Measurements from ENCODE around the gene ADAP2.
"Not testable (repeated sequence)": the region's sequence is repeated elsewhere in the genome, so short reads cannot be mapped to it uniquely, and the experiment has no call there.

Gene ADAP2

DNA sequence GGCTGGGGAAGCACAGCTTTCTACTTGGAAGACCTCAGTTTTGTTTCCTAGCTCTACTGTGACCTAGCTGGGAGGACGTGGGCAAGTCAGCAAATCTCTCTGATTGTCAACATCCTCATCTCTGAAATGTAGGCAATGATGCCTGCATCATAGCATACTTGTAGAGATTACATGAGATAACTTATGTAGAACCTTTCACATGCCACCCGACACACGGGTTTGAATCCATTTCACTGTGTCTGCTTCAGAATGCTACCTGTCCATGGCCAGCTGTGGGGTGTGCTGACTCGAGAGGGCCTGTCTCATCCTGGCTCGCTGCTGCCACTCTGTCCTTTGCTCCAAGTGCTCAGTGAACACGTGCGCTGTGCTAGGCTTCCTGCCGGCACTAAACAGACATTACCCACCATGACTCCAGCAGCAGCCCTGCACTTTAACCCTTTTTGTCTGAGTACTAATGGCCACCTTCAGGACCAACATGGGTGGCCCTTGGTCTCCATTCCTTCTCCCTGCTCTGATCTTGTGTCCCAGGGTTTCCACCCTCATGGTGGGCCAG lies 7.4 kb downstream of the ADAP2 start:
- FAIRE-seq (no peak), DNase-seq (ENCODE audit: extremely low spot score, insufficient read length, low read depth) (no peak)

DNA sequence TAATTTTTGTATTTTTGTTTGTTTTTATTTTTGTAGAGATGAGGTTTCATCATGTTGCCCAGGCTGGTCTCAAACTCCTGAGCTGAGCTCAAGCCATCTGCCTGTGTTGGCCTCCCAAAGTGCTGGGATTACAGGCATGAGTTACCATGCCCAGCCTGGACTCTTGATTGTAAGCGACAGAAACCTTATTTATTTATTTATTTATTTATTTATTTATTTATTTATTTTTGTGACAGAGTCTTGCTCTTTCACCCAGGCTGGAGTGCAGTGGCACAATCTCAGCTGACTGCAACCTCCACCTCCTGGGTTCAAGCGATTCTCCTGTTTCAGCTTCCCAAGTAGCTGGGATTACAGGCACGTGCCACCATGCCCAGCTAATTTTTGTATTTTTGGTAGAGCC lies 8.1 kb downstream of the ADAP2 start:
- DNase-seq (ENCODE audit: extremely low spot score, insufficient read length, low read depth); FAIRE-seq: not testable (repeated sequence)

- FAIRE-seq = no peak
- no peak for DNase-seq (ENCODE audit: extremely low spot score, insufficient read length, low read depth)
Measured at GRCh38 chr17:30930495-30930894, 8.8 kb downstream of the ADAP2 start.

GRCh38 chr17:30931582-30931981 lies 9.8 kb downstream of the ADAP2 start:
- FAIRE-seq; DNase-seq (ENCODE audit: extremely low spot score, insufficient read length, low read depth): not testable (repeated sequence)

GRCh38 chr17:30933966-30934365 lies 12.2 kb downstream of the ADAP2 start:
- DNase-seq (ENCODE audit: extremely low spot score, insufficient read length, low read depth) (no peak), FAIRE-seq (no peak)

- DNase-seq (ENCODE audit: extremely low spot score, insufficient read length, low read depth) (no peak), FAIRE-seq (peak; percentile 76)
Measured at GRCh38 chr17:30939051-30939689, 17.4 kb downstream of the ADAP2 start.

DNA sequence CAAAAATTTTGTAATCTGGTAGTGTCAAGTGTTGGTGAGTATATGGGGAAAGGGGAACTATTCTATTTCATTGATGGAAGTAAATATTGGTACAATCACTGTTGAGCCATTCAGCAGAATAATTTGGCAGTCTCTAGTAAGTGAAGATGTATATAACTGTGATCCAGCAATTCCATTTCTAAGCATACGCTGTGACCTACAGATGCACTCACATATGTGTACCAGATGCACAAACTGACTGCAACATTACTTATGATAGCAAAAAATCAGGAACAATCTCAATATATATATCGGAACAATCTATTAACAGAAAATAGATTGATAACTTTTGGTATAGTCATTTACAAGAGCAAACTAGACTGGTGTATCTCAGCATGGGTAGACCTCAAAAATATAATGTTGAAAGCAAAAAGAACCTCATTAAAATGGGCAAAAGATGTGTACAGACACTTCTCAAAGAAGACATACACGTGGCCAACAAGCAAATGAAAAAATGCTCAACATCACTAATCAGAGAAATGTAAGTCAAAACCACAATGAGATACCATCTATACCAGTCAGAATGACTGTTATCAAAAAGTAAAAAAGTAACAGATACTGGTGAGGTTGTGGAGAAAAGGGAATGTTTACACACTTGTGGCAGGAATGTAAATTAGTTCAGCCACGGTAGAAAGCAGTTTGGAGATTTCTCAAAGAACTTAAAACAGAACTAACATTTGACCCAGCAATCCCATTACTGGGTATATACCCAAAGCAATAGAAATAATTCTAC lies 20.7 kb downstream of the ADAP2 start:
- DNase-seq (ENCODE audit: extremely low spot score, insufficient read length, low read depth) = no peak

GRCh38 chr17:30947796-30948195 lies 26.1 kb downstream of the ADAP2 start:
- DNase-seq (ENCODE audit: extremely low spot score, insufficient read length, low read depth) = no peak
- FAIRE-seq = no peak

More for the DNA sequence above, 20.7 kb downstream of the ADAP2 start:
- FAIRE-seq = no peak

DNA sequence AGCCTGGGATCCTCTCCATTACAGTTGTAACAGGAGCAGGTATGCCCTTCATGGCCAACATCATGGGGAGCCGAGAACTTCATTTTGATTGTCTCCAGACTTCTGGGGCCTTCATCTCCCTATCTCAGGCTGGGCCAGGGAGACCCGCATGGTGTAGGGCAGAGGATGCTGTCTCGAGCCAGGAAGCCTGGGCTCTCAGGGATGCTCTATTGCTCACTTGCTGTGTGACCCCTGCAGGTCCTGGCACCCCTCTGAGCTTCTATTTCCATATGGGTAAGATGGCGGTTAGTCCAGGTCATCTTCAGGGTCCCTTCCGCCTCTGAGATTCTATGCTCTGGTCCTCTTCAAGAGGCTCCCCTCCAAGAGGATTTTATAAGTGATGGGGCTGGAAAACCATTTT lies 28.4 kb downstream of the ADAP2 start:
- no peak for DNase-seq (ENCODE audit: extremely low spot score, insufficient read length, low read depth)
- FAIRE-seq = no peak

GRCh38 chr17:30950669-30951399 lies 29.1 kb downstream of the ADAP2 start:
- FAIRE-seq = no peak
- DNase-seq (ENCODE audit: extremely low spot score, insufficient read length, low read depth) = no peak

GRCh38 chr17:30952638-30953393 lies 31.1 kb downstream of the ADAP2 start:
- DNase-seq (ENCODE audit: extremely low spot score, insufficient read length, low read depth) (no peak), FAIRE-seq (peak; percentile 42)

- no peak for DNase-seq (ENCODE audit: extremely low spot score, insufficient read length, low read depth)
- FAIRE-seq = no peak
Measured at GRCh38 chr17:30954046-30954830, 32.5 kb downstream of the ADAP2 start.

GRCh38 chr17:30956764-30957374 lies 35.1 kb downstream of the ADAP2 start:
- DNase-seq (ENCODE audit: extremely low spot score, insufficient read length, low read depth) (no peak), FAIRE-seq (no peak)

DNA sequence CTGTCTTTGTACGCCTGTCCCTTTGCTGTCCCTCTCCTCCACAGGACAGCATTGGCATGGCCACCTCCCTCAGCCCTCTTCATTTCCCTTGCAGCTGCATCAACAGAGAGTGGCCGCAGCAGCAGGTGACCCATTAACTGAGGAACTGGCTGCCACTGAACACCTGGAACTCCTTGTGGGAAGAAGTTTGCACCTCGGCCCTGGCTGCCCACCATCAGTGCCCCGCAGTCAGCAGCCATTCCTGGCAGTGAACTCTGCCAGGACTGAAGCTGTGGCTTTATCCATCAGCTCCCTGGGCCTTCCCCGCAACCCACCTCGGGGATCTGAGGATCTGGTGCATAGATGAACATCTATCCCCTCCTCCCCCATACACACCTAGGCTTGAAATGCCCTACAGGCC lies 36.0 kb downstream of the ADAP2 start:
- DNase-seq (ENCODE audit: extremely low spot score, insufficient read length, low read depth) (no peak), FAIRE-seq (no peak)

DNA sequence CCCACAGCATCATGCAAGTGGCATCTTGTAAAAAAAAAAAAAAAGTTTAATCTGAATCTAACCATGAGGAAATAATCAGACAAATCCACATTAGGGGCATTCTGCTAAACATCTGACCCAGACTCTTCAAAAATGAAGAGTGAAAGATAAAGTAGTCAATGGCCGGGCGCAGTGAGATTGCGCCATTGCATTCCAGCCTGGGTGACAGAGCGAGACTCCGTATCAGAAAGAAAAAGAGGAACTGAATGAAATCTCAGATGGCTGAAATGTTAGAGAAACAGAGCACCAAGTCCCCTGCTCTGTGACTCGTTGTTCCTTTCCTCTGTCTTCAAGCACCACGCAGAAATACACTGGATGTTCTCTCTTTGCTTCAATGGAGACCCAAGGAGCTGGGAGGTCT lies 36.4 kb downstream of the ADAP2 start:
- no peak for DNase-seq (ENCODE audit: extremely low spot score, insufficient read length, low read depth)
- FAIRE-seq = peak; percentile 77

GRCh38 chr17:30961209-30962188 lies 39.8 kb downstream of the ADAP2 start:
- DNase-seq (ENCODE audit: extremely low spot score, insufficient read length, low read depth) (no peak), FAIRE-seq (peak; percentile 97)

- not testable (repeated sequence) for DNase-seq (ENCODE audit: extremely low spot score, insufficient read length, low read depth); FAIRE-seq
Measured at GRCh38 chr17:30964312-30964711, 42.6 kb downstream of the ADAP2 start.

DNA sequence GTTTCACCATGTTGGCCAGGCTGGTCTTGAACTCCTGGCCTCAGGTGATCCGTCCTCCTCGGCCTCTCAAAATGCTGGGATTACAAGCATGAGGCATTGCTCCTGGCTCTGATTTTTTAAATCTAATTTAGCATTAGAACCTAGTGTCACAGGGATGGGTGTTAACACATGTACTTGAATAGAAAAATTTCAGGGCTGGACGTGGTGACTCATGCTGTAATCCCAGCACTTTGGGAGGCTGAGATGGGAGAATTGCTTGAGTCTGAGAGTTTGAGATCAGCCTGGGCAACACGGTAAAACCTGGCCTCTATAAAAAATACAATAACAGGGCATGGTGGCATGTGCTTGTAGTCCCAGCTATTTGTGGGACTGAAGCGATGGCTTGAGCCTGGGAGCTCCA lies 43.1 kb downstream of the ADAP2 start:
- DNase-seq (ENCODE audit: extremely low spot score, insufficient read length, low read depth) = no peak
- FAIRE-seq = no peak
